Measurements from ENCODE around the gene GALNT9. TPM values are rescaled to one million over a fixed set of nuclear protein-coding genes. Genes with fewer than 3 reads are reported as not detected.

GALNT9 gene
- total and polyA plus RNA-seq, 9 donors = 0.12 to 21.9 (median 1.3) TPM; not detected in 1

DNA sequence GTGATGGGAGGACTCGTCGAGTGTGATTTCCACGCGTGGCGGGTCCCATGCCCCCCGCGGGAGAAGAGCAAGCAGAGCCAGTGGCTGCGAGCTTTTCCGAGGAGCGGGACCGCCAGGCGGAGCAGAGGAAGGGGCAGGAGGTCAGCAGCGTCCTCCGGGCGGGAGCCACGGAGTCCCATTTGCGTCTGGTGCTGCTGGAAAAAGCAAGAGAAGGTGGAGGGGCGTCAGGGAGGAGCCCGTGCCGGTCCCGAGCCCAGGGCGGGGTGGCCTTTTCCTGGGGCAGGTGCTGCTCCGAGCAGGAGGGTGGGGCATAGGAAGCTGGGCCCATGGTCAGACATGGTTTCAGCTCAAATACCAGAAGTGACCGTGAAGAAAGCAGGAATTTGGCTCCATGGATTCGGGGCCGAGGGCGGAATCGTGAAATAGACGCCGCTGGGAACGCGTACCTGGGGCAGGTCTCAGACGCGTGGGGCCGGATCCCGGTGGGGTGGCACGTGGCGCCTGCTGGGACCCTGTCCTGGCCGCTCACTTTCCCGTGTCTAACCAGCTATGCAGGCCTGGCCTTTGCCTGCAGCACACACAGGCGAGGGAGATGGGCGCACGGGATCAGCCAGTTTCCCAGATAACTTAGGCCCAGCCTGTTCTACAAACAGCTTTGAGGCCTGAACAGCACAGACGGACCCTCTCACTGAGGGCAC lies 60.0 kb downstream of the GALNT9 start:
- TF ChIP-seq POLR2A (IDR thresholded peaks at IDR 0.05) (no peak), EP300 (IDR thresholded peaks at IDR 0.05) (no peak)
- TF ChIP-seq, protein P1, sequence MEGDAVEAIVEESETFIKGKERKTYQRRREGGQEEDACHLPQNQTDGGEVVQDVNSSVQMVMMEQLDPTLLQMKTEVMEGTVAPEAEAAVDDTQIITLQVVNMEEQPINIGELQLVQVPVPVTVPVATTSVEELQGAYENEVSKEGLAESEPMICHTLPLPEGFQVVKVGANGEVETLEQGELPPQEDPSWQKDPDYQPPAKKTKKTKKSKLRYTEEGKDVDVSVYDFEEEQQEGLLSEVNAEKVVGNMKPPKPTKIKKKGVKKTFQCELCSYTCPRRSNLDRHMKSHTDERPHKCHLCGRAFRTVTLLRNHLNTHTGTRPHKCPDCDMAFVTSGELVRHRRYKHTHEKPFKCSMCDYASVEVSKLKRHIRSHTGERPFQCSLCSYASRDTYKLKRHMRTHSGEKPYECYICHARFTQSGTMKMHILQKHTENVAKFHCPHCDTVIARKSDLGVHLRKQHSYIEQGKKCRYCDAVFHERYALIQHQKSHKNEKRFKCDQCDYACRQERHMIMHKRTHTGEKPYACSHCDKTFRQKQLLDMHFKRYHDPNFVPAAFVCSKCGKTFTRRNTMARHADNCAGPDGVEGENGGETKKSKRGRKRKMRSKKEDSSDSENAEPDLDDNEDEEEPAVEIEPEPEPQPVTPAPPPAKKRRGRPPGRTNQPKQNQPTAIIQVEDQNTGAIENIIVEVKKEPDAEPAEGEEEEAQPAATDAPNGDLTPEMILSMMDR (IDR thresholded peaks at IDR 0.05) = no peak
- intact Hi-C loops (cut with DNase I) = no loop called here
- Histone ChIP-seq H3K4me1 (ENCODE audit: insufficient read depth) (peaks cover 2% of the 10 kb centered on the region), H3K27ac (no peak overlapping the region), H3K27me3 (no peaks in the 10 kb centered on the region), H3K4me3 (no peak overlapping the region), H3K9me3 (no peaks in the 10 kb centered on the region), H3K36me3 (no peaks in the 10 kb centered on the region)
- WGBS, 3 donors = 81 to 85% (median 82%) methylated on average over 44 of the region's 44 CpGs
- DNase-seq = no peak

DNA sequence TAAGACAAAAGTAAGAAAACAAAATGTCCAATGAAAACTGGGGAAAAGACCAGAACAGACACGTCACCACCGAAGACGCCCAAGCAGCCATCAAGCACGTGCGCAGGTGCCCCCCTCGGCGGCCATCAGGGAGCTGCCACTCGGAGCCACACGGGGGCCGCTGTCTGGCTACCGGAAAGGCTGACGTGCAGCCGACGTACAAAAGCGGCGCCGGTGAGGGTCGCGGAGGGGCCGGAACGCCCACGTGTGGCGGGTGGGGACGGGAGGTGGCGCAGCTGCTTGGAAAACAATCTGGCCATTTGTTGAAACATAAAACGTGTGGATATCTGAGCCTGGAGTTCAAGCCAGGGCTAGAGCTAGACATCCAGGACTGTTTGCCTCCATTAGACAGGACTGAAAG lies 60.7 kb downstream of the GALNT9 start:
- no peaks in the 10 kb centered on the region for H3K36me3 ChIP-seq
- TF ChIP-seq POLR2A (IDR thresholded peaks at IDR 0.05) (no peak), EP300 (IDR thresholded peaks at IDR 0.05) (no peak)
- TF ChIP-seq, protein P1 (IDR thresholded peaks at IDR 0.05) = no peak
- 12 to 46% (median 15%) methylated on average over 26 of the region's 26 CpGs for WGBS, 3 donors
- no peak overlapping the region for H3K4me3 ChIP-seq
- DNase-seq = peak in 1 of 5 donors; percentile 33
- no peak overlapping the region for H3K27ac ChIP-seq
- no peaks in the 10 kb centered on the region for H3K27me3 ChIP-seq
- no peaks in the 10 kb centered on the region for H3K9me3 ChIP-seq
- H3K4me1 ChIP-seq (ENCODE audit: insufficient read depth) = peaks cover 2% of the 10 kb centered on the region
- intact Hi-C loops (cut with DNase I) = no loop called here

DNA sequence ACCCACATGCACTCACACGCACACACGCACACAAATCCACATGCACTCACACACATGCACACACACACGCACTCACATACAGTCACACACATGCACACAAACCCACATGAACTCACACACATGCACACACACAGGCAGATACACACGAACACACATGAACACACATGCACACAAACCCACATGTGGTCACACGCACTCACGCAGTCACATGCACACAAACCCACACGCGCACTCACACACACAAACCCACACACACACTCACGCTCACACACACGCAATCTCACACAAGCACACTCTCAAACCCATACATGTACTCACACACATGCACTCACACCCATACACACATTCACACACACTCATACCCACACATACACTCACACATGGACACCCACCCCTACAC lies 61.5 kb downstream of the GALNT9 start:
- H3K4me1 ChIP-seq (ENCODE audit: insufficient read depth) = peaks cover 2% of the 10 kb centered on the region
- no peak overlapping the region for H3K4me3 ChIP-seq
- no peaks in the 10 kb centered on the region for H3K36me3 ChIP-seq
- TF ChIP-seq, protein P1 (IDR thresholded peaks at IDR 0.05) = no peak
- TF ChIP-seq EP300 (IDR thresholded peaks at IDR 0.05) = no peak
- no peak for TF ChIP-seq POLR2A (IDR thresholded peaks at IDR 0.05)
- 94 to 95% (median 95%) methylated on average over 10 of the region's 10 CpGs for WGBS, 3 donors
- no peaks in the 10 kb centered on the region for H3K27me3 ChIP-seq
- intact Hi-C loops (cut with DNase I) = no loop called here
- H3K9me3 ChIP-seq = no peaks in the 10 kb centered on the region
- no peak overlapping the region for H3K27ac ChIP-seq
- DNase-seq = no peak

GRCh38 chr12:132266802-132267201 lies 62.6 kb downstream of the GALNT9 start:
- no peaks in the 10 kb centered on the region for H3K9me3 ChIP-seq
- 88 to 90% (median 89%) methylated on average over 18 of the region's 18 CpGs for WGBS, 3 donors
- H3K27me3 ChIP-seq = no peaks in the 10 kb centered on the region
- no peak overlapping the region for H3K27ac ChIP-seq
- H3K4me1 ChIP-seq (ENCODE audit: insufficient read depth) = peaks cover 2% of the 10 kb centered on the region
- intact Hi-C loops (cut with DNase I) = no loop called here
- no peak for TF ChIP-seq POLR2A (IDR thresholded peaks at IDR 0.05)
- no peak for TF ChIP-seq EP300 (IDR thresholded peaks at IDR 0.05)
- TF ChIP-seq, protein P1 (IDR thresholded peaks at IDR 0.05) = no peak
- H3K4me3 ChIP-seq = no peak overlapping the region
- no peaks in the 10 kb centered on the region for H3K36me3 ChIP-seq
- DNase-seq = no peak

All from ovary (tissue), 9 donors.